Panc1 (cell line): ENCODE measurements around the gene GPRIN3. TPM values are rescaled to one million over a fixed set of nuclear protein-coding genes. Genes with fewer than 3 reads are reported as not detected.

ENCODE experiments used
- ATAC-seq: fragments of 200-7000 bp; cut with Tn5 transposase; 2 replicates; pipeline ENCODE4 v1.9.1; 2020; ENCODE audit warnings: mild to moderate bottlenecking, moderate library complexity
- BruUV-seq: library from RNA; stranded (reverse); fragments of 400-500 nt; replicated peaks from 2 replicates; lab custom pipeline; 2021; lab: Mats Ljungman, UMichigan
- CTCF ChIA-PET: fragments of 300-600 bp; sonication (Branson Sonifier 250); formaldehyde crosslinking; loops from one replicate; lab custom pipeline; 2022; ENCODE audit warnings: antibody characterized with exemption; lab: Charles Lee
- POLR2A ChIA-PET: fragments of 300-600 bp; sonication (Branson Sonifier 250); formaldehyde crosslinking; loops from one replicate; lab custom pipeline; 2022; ENCODE audit warnings: antibody characterized with exemption; lab: Charles Lee
- DNase-seq: peaks from one replicate; pipeline ENCODE4 v3.0.0-alpha.2; 2010; ENCODE audit warnings: low read depth, low spot score
- H3K27ac ChIP-seq: 2 replicates; pipeline ENCODE4 v1.5.1; 2011; ENCODE audit warnings: mild to moderate bottlenecking, low read length, inconsistent platforms
- H3K27me3 ChIP-seq: fragments of 200-500 bp; sonication (Bioruptor generic); 2 replicates; pipeline ENCODE4 v1.6.0; 2014; ENCODE audit warnings: low read length, inconsistent platforms; ENCODE audit not compliant: control insufficient read depth, insufficient read depth
- H3K36me3 ChIP-seq: fragments of 200-500 bp; sonication (Bioruptor generic); 2 replicates; pipeline ENCODE4 v1.5.1; 2014; ENCODE audit warnings: inconsistent platforms, mild to moderate bottlenecking, low read length, moderate library complexity; ENCODE audit not compliant: control insufficient read depth, insufficient read depth
- H3K4me1 ChIP-seq: 2 replicates; pipeline ENCODE4 v1.5.1; 2011; ENCODE audit warnings: inconsistent platforms, mild to moderate bottlenecking, low read length, moderate library complexity; ENCODE audit not compliant: control insufficient read depth, insufficient read depth
- H3K4me3 ChIP-seq, 2 experiments: 2 replicates each; pipeline ENCODE4 v1.5.1; 2011 to 2012; ENCODE audit warnings: low read depth in 2 of 2, low read length in 2 of 2, mild to moderate bottlenecking in 2 of 2, inconsistent platforms in 1 of 2, moderate library complexity in 1 of 2
- H3K9me3 ChIP-seq: fragments of 200-500 bp; sonication (Bioruptor generic); 2 replicates; pipeline ENCODE4 v1.5.1; 2014; ENCODE audit warnings: low read depth, mild to moderate bottlenecking, inconsistent platforms, low read length, moderate library complexity; ENCODE audit not compliant: control insufficient read depth, insufficient read depth
- POLR2AphosphoS5 ChIP-seq: IDR thresholded peaks from 2 replicates; pipeline ENCODE4 v1.6.1; 2012; ENCODE audit warnings: mild to moderate bottlenecking, low read depth, low read length, moderate library complexity
- SIN3A ChIP-seq: IDR thresholded peaks from 2 replicates; pipeline ENCODE4 v1.6.1; 2012; ENCODE audit warnings: low read depth, mild to moderate bottlenecking, low read length, moderate library complexity, borderline replicate concordance; ENCODE audit not compliant: insufficient read depth
- TCF7L2 ChIP-seq: IDR thresholded peaks from 2 replicates; pipeline ENCODE4 v1.6.1; 2011; ENCODE audit warnings: mild to moderate bottlenecking, low read depth, low read length, inconsistent platforms
- in situ Hi-C: cut with HindIII; loops from 2 replicates; pipeline ENCODE4 v1.10.0; 2016; ENCODE audit warnings: low sequenced_read_pairs, low pct_unique_long_range_greater_than_20kb
- intact Hi-C: fragments of 100-400 bp; cut with micrococcal nuclease; formaldehyde crosslinking; loops from one replicate; pipeline ENCODE4 v1.10.0; 2022; ENCODE audit not compliant: unreplicated experiment
- total RNA-seq: library from RNA; stranded (reverse); gene quantifications from one replicate; pipeline ENCODE4 v1.2.1, GENCODE V29; 2021; ENCODE audit not compliant: unreplicated experiment
- TF ChIP-seq, protein P1 (sequence below), 2 experiments: IDR thresholded peaks; 2 replicates each; pipeline ENCODE4 v1.6.1; 2011 to 2012; ENCODE audit warnings: low read depth in 2 of 2, control low read depth in 1 of 2, low read length in 1 of 2, mild to moderate bottlenecking in 1 of 2, moderate library complexity in 1 of 2; ENCODE audit not compliant: insufficient read depth in 1 of 2
- TF ChIP-seq, protein P2 (sequence below): fragments of 450-650 bp; IDR thresholded peaks from 2 replicates; pipeline ENCODE4 v1.5.1; 2017; ENCODE audit warnings: mild to moderate bottlenecking

The GPRIN3 gene
- total RNA-seq, 1 experiment from 2014 or later: 0.03 TPM

DNA sequence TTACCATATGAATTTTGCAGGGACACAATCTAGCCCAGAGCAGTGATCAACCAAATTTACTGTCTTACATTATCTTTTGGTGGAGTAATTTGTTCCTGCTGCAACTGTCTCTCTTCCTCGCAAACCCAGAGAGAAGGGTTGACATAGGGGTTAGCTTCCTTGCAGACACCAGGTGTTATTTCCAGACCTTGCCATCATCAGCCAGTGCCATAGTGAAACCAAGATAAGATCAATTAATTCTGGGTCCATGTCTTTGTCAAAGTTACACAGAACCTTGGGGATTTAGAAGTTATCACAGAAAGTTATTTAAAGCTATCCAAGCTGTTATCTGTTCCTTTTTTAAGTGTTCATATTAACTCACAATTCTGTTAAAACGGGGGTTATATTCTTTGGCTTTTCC, 23.6 kb upstream of the GPRIN3 start:
- TF ChIP-seq SIN3A: no peak
- TF ChIP-seq POLR2AphosphoS5: no peak
- TF ChIP-seq, protein P1, sequence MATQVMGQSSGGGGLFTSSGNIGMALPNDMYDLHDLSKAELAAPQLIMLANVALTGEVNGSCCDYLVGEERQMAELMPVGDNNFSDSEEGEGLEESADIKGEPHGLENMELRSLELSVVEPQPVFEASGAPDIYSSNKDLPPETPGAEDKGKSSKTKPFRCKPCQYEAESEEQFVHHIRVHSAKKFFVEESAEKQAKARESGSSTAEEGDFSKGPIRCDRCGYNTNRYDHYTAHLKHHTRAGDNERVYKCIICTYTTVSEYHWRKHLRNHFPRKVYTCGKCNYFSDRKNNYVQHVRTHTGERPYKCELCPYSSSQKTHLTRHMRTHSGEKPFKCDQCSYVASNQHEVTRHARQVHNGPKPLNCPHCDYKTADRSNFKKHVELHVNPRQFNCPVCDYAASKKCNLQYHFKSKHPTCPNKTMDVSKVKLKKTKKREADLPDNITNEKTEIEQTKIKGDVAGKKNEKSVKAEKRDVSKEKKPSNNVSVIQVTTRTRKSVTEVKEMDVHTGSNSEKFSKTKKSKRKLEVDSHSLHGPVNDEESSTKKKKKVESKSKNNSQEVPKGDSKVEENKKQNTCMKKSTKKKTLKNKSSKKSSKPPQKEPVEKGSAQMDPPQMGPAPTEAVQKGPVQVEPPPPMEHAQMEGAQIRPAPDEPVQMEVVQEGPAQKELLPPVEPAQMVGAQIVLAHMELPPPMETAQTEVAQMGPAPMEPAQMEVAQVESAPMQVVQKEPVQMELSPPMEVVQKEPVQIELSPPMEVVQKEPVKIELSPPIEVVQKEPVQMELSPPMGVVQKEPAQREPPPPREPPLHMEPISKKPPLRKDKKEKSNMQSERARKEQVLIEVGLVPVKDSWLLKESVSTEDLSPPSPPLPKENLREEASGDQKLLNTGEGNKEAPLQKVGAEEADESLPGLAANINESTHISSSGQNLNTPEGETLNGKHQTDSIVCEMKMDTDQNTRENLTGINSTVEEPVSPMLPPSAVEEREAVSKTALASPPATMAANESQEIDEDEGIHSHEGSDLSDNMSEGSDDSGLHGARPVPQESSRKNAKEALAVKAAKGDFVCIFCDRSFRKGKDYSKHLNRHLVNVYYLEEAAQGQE (IDR thresholded peaks at IDR 0.05; ENCODE audit: insufficient read depth in 1 of 2, low read depth in 2 of 2, low read length in 1 of 2): no peak
- no peak for TF ChIP-seq TCF7L2
- TF ChIP-seq, protein P2, sequence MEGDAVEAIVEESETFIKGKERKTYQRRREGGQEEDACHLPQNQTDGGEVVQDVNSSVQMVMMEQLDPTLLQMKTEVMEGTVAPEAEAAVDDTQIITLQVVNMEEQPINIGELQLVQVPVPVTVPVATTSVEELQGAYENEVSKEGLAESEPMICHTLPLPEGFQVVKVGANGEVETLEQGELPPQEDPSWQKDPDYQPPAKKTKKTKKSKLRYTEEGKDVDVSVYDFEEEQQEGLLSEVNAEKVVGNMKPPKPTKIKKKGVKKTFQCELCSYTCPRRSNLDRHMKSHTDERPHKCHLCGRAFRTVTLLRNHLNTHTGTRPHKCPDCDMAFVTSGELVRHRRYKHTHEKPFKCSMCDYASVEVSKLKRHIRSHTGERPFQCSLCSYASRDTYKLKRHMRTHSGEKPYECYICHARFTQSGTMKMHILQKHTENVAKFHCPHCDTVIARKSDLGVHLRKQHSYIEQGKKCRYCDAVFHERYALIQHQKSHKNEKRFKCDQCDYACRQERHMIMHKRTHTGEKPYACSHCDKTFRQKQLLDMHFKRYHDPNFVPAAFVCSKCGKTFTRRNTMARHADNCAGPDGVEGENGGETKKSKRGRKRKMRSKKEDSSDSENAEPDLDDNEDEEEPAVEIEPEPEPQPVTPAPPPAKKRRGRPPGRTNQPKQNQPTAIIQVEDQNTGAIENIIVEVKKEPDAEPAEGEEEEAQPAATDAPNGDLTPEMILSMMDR: no peak
- intact Hi-C loops: no loop called here
- in situ Hi-C loops: no loop called here
- H3K9me3 ChIP-seq: no peaks in the 10 kb centered on the region
- no peak for DNase-seq
- BruUV-seq: no TSS peak
- no peak overlapping the region for H3K4me3 ChIP-seq
- H3K36me3 ChIP-seq: no peaks in the 10 kb centered on the region
- no peaks in the 10 kb centered on the region for H3K27me3 ChIP-seq
- CTCF ChIA-PET: no interaction called here
- H3K27ac ChIP-seq: no peak overlapping the region
- no peaks in the 10 kb centered on the region for H3K4me1 ChIP-seq
- POLR2A ChIA-PET: no interaction called here
- no peak for ATAC-seq

DNA sequence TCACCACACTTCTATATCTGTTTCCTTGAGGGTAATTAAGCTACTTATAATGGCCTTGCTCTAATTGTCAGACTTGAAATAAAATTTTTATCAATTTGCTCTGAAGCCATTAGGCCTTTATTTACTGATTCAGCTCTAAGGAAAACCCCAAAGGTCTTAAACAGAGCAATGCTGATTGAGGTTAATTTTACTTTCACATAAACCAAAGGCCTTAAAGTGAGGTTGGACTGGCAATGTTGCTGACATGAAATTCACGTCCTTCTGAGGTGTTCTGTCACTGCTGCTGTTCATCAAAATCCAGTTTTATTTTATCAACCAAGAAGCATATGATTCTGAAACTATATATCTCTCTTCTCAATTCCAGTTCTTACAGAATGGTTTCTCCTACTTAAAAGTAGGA, 21.7 kb upstream of the GPRIN3 start:
- H3K9me3 ChIP-seq: no peaks in the 10 kb centered on the region
- no TSS peak for BruUV-seq
- no peaks in the 10 kb centered on the region for H3K27me3 ChIP-seq
- TF ChIP-seq POLR2AphosphoS5: no peak
- TF ChIP-seq SIN3A: no peak
- TF ChIP-seq, protein P2: no peak
- TF ChIP-seq, protein P1 (IDR thresholded peaks at IDR 0.05; ENCODE audit: insufficient read depth in 1 of 2, low read depth in 2 of 2, low read length in 1 of 2): no peak
- no peak for TF ChIP-seq TCF7L2
- in situ Hi-C loops (no loop called here), intact Hi-C loops (no loop called here)
- H3K36me3 ChIP-seq: no peaks in the 10 kb centered on the region
- no peak overlapping the region for H3K4me3 ChIP-seq
- ChIA-PET CTCF (no interaction called here), POLR2A (interaction anchor here (0.8 kb wide), 1 partner anchor 20 kb away, joined by 3 read pairs; no protein-coding TSS in a partner anchor)
- ATAC-seq (no peak), DNase-seq (no peak)
- no peak overlapping the region for H3K27ac ChIP-seq
- no peaks in the 10 kb centered on the region for H3K4me1 ChIP-seq
